GM18867 (cell line): Measurements from ENCODE around the gene ZNF827.

Source experiments
- ATAC-seq: cut with Tn5 transposase; IDR thresholded peaks from one replicate; pipeline ENCODE4 v1.9.1; 2021; ENCODE audit warnings: mild to moderate bottlenecking, moderate library complexity; ENCODE audit not compliant: unreplicated experiment

ZNF827 gene

DNA sequence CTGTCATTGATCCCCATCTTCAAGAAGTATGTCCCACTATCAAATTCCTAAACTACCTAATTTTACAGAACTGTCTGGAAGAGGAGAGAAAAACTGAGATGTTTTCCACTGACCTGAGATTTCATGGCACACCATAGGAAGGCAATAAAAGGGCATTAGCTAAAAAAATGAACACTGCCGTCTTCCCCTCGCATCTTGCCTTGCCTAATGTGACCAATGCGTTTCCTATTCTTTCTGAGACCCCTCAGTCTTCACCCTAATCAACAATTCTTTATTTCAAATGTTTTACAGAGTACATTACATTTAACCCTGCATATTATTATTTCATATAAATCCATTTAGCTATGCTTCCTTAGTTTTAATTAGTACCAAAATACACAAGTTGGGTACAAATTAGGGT is 43.6 kb downstream of the ZNF827 start:
- ATAC-seq, result no peak

DNA sequence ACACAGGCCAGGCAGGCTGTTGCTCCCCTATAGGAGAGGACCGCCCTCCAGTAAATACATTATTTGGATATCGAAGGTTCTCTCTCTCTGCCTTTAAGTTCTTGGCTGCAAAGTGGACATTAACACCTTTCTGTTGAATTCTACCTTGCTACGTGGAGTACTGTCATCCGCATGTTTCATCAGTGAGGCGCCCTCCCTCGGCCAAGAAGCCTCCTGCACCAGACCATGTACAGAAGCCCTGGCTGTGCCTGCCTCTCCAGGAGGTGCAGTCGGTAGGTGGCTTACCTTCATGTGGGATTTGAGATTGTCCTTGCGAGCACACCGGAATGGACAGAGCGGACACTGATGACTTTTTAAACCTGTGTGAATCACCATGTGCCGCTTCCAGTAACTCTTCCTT is 46.7 kb downstream of the ZNF827 start:
- ATAC-seq, result no peak

DNA sequence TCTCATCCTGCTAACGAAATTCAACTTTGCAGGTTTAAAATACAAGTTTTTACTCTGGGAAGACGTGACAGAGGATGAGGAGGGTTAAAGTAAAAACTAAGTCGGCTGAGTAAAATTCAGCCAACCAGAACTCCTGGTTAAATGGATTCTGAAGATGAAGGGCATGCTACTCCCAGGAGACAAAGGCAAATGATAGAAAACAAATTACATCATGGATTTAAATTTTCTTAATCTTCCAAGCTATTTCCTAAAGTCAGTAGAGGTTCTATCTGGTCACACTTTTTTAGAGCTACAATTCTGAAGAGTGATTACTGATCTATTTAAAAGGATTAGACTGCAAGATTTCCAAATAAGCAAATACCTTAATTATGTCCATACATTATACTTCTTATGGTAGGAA is 47.9 kb downstream of the ZNF827 start:
- no peak for ATAC-seq

DNA sequence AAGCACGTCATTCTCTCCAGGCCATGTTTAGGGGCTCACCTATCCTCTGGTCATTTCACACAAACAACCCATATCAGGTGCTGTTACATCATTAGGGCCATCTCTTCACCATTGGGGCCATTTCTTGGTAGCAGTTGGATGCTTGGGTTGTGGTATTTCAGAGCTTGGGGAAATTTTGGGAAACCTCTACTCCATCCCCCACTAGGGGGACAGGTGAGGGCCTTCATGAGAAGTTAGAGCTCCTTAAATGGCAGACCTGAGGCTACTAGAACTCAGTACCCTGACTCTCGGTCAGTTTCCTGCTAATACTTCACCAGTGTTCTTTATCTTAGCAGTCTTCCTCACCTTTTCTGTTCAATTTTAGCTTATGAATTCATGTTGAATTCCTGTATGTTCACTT is 50.2 kb downstream of the ZNF827 start:
- no peak for ATAC-seq

DNA sequence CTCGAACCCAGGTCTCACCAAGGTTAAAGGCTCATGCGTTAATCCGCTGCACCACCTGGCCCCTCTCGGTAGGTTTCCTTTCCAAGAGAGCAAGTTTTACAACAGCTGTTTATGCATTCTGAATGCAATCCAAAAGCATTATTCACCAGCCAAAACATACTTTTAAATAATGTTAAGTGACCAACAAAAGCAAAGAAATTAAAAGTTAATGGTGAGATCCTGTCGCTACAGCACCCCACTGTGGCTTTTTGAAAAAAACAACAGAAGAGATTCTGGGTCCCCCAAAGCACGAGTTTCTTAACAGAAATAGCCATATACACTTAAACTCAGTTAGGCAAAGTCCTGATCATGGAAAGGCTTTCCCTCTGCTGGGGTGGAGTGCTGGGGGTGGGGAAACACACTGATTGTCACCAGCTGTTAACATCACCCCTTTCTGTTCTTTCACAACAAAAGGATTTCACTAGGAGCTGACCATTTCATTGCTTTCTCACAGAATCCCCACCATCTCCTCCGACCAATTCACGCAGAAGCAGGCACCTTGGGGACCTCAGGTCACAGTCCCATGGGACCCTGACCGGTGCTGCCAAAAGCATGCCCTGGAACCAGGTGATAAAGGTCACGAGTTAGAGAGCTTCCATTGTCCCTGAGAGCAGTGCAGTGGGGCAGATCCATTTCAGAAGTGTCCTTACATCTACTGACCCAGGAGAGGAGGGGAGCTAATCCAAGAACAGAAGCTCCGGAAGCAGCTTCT is 51.2 kb downstream of the ZNF827 start:
- no peak for ATAC-seq

DNA sequence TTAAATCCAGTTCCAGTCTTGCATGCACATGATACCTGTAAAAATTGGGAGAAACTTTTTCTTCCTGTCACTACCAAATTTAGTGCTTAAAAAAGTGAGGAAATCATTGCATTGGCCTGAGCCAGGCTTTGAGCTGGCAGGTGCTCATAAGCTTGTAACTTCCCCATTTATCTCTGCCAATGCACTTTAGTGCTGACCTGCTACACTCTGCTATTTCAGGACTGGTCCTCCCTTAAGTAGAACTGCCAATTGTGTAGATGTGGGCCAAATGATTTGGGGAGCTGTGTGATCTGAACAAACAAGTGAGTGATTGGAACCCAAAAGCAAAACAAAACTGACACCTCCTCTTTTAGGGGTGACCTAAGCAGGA is 51.8 kb downstream of the ZNF827 start:
- ATAC-seq, result no peak

DNA sequence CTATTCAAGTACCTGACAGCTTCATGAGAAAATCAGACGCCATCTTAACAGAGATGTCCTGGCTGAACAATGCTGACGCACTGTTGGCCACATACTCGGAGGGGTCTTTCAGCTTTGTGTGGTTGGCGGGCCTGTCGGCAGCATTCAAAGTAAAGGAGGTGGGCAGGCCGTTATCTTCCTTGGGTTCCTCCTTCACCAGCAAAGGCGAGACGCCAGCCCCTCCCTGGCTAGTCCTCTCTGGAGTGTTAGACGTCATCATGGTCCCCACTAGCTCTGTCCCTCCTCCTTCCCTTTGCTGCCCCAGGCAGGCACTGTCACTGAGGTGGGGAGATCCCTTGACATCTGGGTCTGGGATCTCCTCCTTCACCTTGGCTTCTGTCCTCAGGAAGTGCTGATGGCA is 53.0 kb downstream of the ZNF827 start:
- no peak for ATAC-seq

DNA sequence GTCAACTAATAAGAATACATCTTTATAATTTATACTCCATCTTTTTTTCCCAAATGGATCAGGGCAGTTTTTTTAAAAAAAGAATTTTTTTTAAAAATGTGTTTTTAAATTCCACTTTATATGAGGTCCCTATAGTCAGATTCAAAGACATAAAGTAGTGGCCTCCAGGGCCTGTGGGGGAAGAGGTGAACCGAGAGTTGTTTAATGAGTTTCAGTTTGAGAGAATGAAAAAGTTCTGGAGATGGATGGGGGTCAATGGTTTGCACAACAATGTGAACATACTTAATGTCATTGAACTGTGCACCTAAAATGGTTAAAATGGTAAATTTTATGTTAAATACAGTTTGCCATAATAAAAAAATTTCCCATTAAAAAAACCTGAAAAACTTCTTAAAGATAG is 53.8 kb downstream of the ZNF827 start:
- no peak for ATAC-seq

DNA sequence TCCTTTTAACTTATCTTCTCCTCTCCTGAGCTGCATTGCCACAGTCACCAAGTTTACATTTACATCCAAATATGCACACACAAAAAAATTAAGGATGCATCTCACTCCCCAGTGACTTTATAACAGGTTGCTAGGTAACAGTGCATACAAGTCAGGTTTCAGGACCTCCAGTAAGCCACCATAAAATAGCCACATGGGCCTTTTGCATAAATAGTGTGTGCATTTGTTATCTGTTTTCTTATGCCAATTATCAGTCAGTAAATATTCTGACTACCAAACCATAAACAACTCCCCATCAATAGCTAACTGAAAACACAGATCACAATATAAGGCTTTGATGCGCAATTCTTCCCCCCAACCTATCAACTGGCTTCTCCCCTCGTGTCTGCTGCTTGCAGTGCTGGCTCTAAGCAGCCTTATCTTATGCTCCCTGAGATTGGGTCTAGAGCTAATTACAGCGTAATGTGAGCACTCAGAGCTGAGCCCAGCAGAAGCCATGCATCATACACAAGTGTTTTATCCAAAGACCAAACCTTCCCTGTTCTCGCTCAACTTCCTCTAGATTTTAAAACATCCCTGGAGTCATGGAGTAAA is 55.4 kb downstream of the ZNF827 start:
- ATAC-seq, result no peak

DNA sequence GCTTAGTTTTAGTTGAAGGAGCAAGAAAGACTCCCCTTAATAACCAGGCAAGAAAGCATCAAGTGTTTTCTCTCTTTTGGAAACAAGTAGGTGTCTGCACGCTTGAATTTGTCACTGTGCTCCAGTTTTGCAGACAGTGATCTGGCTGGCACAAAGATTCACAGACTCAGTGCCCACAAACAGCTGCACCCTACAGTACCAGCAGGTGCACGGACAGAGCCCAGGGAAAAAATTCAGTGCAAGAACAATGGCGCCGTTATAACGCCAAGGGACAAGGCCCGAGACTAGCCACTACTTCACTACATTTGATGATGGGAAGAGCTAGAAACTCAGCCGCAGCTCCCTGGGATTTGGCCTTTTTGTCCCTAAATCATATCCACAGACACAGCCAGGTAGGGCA is 56.0 kb downstream of the ZNF827 start:
- no peak for ATAC-seq

DNA sequence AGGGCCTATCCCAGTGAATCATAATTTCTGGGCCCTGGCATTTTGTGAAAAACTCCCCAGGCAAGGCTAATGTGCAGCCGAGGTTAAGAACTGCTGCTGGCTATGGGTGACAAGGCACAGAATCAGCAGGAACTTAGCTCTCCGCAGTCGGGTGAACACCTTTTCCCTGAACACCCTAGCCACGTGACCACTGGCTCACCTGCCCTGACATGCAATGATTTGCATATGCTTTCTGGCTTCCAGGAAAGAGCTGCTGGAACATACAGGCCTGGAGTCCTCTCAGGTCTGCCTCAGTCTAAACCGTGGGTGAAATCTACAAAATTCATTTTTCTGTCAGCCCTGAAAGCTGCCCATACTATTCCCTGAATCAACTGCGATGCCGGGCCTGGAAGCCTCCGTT is 56.6 kb downstream of the ZNF827 start:
- ATAC-seq, result no peak

DNA sequence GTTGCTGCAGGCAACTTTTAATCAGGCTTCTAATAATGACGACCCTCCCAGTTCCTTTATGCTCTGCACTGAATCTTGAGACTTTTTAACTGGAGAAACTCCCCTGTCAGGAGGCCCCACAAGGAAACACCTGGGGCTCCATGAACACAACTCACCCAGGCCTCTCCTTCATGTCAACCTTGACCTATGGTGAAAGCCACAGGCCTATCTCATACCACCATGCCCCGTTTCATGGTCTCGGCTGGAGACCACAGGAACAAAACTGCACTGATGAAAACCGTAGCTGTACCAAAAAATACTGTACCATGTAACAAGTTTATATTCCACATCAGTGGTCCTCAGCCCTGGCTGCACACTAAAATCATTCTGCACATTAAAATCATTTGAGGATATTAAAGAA is 57.0 kb downstream of the ZNF827 start:
- no peak for ATAC-seq

DNA sequence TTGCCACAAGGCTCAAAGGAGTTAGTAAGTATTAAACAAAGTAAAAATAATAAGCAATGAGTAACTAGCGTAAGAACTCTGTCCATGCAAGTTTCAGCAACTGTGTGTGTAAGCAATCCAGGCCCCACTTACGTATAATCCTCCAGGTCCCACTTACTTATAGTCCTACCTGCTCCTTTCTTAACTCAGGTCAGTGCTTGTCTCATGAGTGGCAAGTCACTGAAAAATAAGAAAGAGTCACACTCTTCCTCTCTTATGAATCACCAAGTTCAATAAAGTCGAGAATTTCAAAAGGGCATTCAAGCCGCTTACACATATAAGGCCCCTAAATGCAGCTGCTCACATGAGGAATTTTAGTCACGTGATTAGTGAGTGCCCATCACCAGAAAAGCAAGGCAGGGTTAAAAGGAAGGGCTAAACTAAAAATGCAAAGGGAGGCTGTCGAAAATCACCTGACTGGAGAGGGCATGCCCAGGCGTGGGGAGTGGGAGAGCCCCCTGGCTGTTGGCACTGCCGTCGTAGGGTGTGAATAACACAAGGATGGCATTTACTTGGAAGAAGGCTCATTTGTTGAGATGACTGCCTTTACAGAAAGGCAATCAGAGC is 58.2 kb downstream of the ZNF827 start:
- ATAC-seq, result no peak

DNA sequence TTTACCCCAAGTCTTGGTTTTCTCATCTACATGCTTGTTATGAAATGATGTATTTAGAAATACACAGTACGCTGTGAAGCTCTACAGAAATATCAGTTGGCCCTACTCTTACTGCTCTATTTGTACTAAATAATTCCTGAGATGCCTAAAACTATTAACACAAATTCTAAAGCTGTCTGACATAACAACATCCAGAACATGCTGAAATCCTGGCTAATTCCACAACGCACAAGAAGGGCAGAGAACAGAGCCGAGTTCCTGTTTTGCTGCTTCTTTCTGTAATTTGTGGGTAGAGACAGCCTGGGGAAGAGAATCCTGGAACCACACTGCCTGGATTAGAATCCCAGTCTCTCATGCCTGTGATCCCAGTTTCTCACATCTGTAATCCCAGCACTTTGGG is 59.0 kb downstream of the ZNF827 start:
- no peak for ATAC-seq

DNA sequence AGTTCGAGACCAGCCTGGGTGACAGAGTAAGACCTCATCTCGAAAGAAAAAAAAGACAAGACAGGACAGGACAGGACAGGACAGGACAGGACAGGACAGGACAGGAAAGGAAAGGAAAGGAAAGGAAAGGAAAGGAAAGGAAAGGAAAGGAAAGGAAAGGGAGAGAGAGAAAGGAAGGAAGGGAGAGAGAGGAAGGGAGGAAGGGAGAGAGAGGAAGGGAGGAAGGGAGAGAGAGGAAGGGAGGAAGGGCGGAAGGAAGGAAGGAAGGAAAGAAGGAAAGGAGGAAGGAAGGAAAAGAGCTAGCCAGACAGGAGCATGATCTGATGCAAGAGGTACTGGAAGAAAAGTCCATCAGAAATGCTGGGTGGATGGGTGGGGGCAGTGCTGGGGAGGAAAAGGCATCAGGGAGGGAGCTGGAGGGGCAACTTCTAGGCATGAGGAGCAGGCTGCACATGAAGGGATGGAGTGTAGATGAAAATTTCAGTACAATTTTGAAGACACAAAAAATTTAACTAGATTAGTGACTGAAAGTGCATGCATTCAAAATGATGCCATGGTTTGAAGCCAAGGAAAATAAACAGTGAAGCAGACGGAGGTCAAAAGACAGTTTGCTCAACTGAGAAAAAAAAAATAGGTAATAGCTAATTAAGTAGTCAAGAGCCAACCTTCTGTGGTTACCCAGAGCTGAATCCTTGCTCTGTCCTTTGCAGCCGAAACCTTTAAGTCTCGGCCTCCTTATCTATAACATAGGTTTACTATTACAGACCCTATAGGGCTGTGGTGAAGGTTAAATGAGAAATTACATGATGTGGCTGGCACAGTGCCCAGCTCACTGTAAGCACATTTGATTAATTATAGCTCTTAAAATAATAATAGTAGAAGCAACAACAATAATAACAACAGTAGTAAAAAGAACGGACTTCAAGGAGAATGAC is 59.9 kb downstream of the ZNF827 start:
- no peak for ATAC-seq

DNA sequence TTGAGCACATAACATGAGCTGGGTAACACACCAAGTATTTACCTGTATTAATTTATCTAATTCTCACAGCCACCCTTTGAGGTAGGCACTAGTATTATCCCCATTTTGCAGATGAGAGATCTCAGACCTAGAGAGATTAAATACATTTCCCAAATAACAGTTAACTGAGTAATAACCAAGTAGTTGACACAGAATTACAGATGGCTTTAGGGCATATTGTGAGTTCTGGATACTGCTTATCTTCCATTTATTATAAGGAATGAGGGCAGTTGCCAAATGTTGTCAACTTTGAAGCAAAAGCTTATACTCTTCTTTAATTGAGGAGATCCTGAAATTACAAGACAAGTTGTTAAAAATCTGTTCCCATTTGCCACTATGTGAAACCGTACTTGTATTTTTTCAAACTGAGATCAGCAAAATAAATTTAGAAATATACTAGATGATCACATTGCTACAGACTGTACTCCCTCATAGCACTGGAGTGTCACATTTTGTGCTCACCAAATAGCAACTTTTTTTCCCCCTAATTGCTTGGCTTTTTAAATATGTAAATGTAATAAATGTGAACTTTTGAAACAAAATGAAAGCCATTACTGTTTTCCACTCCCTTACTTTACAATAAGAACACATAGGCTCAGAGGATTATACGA is 62.0 kb downstream of the ZNF827 start:
- ATAC-seq, result no peak

DNA sequence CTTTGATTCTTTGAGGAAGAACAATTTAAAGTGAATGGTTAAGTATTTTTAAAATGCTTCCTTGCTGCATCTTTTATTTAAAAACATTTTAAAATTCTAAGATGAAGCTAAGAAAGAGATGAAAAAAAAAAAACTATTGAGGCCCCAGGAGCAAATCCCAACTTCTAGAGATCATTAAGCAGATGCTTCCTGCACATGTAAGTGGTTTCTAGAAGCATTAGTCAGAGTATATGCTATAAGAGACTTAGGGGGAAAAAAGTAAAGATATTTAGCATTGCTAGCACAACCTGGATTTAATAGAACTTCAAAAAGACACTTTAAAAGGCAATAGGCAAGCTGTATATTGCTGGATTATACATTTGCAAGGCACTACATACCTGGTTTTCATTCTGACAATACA is 64.7 kb downstream of the ZNF827 start:
- ATAC-seq, result no peak

DNA sequence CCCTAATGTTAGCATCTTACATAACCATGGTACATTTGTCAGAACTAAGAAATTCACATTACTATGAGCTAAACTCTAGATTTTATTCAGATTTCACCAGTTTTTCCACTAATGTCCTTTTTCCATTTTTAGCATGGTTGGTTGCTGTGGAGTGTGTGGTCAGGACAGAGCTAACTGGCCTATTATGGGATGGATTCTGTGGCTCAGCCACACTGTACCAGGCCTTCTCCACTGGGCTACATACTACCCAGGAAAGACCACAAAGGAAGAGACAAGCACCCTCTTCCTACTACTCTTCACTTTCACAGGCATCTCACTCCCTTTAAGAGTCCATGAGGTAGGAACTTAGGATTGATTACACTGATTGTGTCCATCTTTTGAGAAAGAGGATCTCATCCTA is 67.4 kb downstream of the ZNF827 start:
- no peak for ATAC-seq

DNA sequence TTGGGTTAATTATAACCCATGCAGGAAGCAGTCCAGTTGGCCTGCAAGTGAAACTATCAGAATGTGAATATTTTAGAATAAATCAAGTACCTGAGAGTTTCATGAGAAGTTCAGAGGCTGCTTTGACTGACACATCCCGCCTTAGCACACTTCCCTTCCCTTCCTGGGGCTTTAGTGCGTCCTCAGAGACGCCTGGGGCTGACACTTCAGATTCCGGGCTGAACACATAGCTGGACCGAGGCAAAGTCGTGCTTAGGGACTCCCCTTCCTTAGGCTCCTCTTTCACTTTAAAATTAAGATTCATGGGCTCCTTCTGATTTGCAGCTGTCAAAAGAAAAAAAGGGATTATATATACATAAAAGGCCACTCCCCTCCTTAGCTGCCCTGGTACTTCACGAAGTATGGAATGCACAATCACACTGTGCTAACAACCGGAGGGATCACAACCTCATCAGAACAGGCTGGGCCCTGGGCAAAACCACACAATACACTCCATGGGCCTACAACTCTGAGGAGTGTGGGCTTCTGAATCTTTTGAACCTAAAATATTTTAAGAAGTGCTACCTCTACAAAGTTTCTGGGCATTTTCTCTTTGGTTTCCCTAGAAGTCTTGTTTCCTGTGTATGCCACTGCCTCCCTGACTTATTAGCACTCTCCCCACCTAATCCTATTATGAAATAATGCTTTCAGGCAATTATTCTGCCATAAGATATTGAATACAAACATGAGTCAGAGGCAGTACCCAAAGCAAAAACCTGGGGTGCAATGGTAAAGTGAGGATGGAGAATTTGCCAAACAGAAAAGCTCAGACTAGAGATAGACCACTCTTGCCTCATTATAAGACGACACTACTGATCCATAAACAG is 68.2 kb downstream of the ZNF827 start:
- ATAC-seq, result no peak
